OCI-LY7 (cell line): ENCODE results near the gene CYRIA.

Experiments used
- EZH2phosphoT487 ChIP-seq: fragments of 200-600 bp; sonication (generic); IDR thresholded peaks from 2 replicates; pipeline ENCODE4 v1.6.1; 2018; ENCODE audit warnings: low read depth, borderline replicate concordance, mild to moderate bottlenecking, mixed run types, antibody characterized with exemption, low read length, moderate library complexity, mixed read lengths
- TF ChIP-seq, protein P1 (sequence below): fragments of 200-600 bp; sonication (generic); conservative IDR thresholded peaks from 2 replicates; pipeline ENCODE4 v1.5.1; 2014; ENCODE audit warnings: mild to moderate bottlenecking, antibody characterized with exemption, low read length, moderate library complexity, mixed read lengths

DNA sequence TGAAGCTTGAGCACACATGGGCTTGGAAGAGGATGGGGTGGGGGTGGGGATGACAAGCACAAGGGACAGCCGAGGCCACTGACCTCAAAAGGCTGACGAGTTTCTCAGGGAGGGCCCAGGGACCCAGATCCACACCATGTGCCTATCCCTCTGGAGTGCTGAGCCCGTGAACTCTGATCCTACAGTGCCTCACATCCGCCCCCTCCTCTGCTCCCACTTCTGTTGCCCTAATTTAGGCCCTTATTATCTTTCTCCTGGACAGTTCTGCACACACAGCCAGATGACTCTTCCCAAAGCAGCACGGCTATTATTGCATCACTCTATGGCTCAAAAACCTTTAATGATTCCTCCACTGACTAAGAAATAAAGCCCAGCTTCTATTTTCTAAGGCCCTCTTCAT is 24.8 kb downstream of the CYRIA start:
- TF ChIP-seq, protein P1, sequence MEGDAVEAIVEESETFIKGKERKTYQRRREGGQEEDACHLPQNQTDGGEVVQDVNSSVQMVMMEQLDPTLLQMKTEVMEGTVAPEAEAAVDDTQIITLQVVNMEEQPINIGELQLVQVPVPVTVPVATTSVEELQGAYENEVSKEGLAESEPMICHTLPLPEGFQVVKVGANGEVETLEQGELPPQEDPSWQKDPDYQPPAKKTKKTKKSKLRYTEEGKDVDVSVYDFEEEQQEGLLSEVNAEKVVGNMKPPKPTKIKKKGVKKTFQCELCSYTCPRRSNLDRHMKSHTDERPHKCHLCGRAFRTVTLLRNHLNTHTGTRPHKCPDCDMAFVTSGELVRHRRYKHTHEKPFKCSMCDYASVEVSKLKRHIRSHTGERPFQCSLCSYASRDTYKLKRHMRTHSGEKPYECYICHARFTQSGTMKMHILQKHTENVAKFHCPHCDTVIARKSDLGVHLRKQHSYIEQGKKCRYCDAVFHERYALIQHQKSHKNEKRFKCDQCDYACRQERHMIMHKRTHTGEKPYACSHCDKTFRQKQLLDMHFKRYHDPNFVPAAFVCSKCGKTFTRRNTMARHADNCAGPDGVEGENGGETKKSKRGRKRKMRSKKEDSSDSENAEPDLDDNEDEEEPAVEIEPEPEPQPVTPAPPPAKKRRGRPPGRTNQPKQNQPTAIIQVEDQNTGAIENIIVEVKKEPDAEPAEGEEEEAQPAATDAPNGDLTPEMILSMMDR = no peak
- no peak for TF ChIP-seq EZH2phosphoT487
